ENCODE measurements around the gene TTC9B.

GRCh38 chr19:40216013-40216776, 2.0 kb downstream of the TTC9B start:
- no peak for TF ChIP-seq POLR2AphosphoS5 (IDR thresholded peaks at IDR 0.05; ENCODE audit: insufficient read depth in 1 of 2, low read depth in 1 of 2)
- no peak for TF ChIP-seq CTCF (IDR thresholded peaks at IDR 0.05)
